HK-2 (cell line): ENCODE data around the gene SLC38A8.

Experiments used
- DNase-seq: peaks from one replicate; pipeline ENCODE4 v3.0.0-alpha.2; 2018; ENCODE audit not compliant: unreplicated experiment

The SLC38A8 gene

DNA sequence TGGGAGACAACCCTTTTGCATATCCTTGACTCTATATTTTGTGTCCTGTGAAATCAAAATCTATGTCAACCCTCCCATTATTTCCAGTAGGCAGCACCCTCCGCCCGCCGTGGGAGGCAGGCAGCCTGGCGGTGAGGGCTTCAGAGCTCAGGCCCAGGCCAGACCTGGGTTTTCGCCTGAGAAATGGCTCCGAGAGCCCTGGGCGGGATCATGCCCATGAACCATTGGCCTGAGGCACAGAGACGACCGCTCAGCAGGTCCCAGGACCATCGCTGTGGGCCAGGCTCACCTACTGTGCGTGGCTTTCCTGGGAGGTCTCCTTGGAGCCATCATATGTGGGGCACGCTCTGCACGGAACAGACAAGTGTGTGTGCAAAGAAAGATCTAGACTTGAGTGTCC is 6.3 kb upstream of the SLC38A8 start:
- DNase-seq, result no peak

GRCh38 chr16:84048270-84048669 is 5.7 kb upstream of the SLC38A8 start:
- no peak for DNase-seq

DNA sequence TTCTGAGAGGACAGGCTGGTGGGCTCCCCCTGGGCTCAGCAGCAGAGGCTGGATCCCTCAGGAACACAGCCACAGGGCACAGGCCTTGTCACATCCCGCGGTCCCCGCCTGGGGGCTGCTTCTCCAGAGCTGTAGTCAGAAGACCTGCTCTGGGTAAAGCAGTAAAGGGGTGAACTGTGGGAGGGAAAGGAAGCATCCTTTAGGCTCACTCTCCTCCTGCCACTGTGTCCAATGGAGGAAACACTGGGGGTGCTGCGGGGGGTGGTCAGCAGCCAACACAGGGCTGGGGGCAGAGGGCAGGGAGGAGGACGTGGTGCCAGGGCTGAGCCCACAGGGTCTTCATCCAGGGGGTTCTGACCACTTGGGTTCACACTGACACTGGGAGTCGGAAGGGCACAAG is 5.0 kb upstream of the SLC38A8 start:
- no peak for DNase-seq

- DNase-seq, result no peak
These were observed 4.6 kb upstream of the SLC38A8 start for GRCh38 chr16:84047206-84047605.

GRCh38 chr16:84045818-84046470 is 3.3 kb upstream of the SLC38A8 start:
- DNase-seq, result no peak

- no peak for DNase-seq
These were observed 2.6 kb upstream of the SLC38A8 start for GRCh38 chr16:84045001-84045817.

- peak; percentile 49 for DNase-seq
These were observed 1.5 kb upstream of the SLC38A8 start for GRCh38 chr16:84044118-84044488.

- DNase-seq, result no peak
These were observed 1.0 kb upstream of the SLC38A8 start for GRCh38 chr16:84043486-84044117.

- DNase-seq, result no peak
These were observed 387 bp upstream of the SLC38A8 start for GRCh38 chr16:84042879-84043485.

- DNase-seq, result no peak
These were observed 714 bp downstream of the SLC38A8 start for GRCh38 chr16:84041881-84042280.

DNA sequence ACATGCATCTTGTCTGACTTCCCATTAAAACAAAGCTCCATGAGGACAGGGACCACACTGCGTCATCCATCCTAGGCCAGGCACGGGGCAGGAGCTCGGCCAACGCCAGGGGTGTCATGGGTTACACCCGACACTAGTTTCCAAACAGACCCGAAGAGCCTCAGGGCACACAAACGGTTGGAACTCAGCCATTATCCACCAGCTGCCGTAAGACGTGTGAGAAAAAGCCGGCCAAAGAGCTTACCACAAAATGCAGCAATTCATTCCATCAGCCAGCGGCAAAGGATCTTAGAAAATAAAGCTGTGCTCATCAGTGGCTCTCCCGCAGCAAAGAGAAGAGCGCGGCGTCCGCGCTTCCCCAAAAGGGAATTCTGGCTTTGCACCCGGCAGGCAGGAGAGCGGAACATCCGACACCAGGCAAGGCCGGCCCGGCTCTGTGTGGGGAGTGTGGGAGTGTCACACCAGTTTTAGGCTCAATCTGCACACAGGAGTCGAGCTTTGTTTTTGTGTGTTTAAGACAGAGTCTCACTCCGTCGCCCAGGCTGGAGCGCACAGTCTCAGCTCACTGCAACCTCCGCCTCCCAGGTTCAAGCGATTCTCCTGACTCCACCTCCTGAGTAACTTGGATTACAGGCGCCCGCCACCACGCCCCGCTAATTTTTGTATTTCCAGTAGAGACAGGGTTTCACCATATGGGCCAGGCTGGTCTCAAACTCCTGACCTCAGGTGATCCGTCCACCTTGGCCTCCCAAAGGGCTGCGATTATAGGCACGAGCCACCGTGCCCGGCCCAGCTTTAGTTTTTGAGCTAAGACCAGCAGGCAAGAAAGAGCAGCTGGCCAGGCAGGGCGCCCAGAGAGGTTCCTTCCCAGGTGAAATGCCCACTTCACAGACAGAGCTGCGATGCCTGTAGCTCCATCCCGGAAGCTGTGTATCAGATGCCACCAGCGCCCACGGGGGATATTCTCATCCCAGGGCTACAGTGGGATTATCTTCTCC is 1.5 kb downstream of the SLC38A8 start:
- DNase-seq, result no peak

- DNase-seq, result no peak
These were observed 2.3 kb downstream of the SLC38A8 start for GRCh38 chr16:84040226-84040822.

DNA sequence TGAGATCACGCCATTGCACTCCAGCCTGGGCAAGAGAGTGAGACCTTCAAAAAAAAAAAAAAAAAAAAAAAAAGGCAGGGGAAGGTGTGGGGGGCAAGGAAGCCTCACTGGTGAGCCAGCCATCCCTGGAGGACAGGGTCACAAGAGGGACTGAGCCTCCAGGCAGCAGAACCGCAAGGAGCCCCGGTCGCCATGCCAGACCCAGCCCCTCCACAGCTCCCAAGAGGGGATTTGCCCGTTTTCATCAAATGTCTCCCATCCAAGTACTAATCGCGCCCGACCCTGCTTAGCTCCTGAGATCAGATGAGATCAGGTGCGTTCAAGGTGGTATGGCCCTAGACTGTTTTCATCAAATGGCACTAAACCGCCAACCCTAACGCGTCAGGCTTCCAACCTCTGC is 2.9 kb downstream of the SLC38A8 start:
- no peak for DNase-seq

- DNase-seq, result no peak
These were observed 4.1 kb downstream of the SLC38A8 start for GRCh38 chr16:84038469-84038868.

- DNase-seq, result no peak
These were observed 5.6 kb downstream of the SLC38A8 start for GRCh38 chr16:84036982-84037425.

DNA sequence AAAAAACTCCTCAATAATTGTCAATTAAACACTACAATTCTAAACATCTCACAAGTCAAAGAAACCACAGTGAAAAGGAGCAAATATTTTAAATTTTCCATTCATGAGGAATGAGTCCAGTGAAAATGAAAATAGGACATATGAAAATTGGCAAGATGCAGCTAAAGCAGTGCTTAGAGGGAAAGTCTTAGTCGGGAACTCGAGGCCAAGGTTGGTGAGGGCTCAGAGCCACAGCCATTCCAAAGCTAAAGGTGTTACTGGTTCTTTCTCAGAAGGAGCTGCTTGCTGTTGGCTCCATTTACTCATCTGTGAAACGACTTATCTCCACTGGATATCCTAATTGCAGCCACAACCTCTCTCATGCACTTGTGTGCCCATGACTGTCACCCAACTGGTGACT is 6.5 kb downstream of the SLC38A8 start:
- no peak for DNase-seq

- DNase-seq, result no peak
These were observed 8.1 kb downstream of the SLC38A8 start for GRCh38 chr16:84034516-84034915.

DNA sequence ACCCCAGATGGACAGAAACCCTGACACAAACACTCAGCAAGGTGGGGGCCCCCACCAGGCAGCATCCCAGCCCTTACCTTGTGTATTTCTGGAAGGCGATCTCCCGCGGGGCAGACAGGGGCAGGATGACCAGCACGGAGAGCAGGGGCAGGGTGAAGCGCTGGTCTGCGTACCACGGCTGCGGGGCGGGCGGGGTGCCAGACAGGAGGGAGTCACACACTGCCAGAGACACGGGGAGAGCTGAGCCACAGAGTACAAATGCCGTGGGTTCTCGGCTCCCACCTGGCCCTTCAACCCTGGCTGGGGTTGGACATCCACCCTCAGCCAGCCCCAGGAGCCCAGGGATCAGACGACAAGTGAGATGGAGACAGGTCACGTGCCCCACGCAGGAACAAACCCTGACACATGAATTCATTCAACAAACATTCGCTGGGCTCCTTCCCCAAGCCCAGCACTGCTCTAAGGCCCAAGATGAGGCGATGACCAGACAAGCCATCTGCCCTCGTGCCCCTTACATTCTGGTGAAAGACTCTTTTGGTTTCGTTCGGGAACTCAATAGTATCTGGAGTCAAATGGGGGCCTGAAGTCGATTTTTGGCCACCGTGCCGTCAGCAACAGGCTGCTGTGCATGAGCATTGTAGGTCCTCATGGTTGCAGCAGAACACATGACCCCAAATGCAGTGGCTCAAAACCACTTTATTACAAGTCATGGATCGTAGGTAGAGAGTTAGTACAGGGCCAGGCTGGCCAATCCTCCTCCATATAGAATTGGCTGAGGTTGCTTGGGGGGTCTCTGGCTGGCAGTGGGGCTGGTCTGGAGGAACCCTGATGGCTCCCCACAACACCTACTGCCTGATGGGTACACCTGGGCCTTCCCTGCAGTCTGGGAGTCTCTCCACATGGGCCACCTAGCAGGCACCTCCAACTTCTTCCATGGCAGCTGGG is 9.1 kb downstream of the SLC38A8 start:
- DNase-seq, result no peak

DNA sequence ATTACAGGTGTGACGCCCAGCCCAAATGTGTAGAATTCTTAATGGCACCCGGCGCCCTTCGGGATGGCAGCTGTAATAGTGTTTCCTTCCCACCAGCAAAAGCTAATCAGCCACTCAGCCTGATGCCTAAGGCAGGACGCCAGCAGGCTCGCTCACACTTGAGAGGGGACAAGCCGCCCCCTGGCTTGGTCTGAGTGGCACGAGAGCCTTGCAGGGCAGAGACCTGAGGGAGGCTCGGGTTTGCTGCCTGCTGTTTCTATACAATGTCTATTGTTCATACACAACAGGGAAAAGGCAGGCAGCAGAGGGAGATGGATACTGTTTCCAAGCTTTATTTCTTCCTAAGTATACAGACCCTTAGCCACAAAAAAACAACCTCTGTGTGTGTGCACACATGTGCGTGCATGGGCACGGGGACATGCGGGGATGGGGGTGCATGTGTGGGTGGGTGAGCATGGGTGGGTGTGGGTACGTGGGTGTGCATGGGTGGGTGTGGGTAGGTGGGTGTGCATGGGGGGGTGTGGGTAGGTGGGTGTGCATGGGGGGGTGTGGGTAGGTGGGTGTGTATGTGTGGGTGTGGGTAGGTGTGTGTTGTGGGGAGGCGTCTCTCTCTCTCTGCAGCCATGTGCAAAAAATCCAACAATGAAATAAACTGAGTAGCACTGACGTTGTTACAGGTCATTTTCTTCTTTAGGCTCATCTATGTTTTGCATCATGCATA is 10.0 kb downstream of the SLC38A8 start:
- DNase-seq, result no peak
